H1 (cell line): ENCODE results near the gene PDZD2. TPM values are rescaled to one million over a fixed set of nuclear protein-coding genes. Genes with fewer than 3 reads are reported as not detected.

ENCODE experiments used
- ASH2L ChIP-seq: fragments of 200-600, 300-600 bp; sonication (generic); IDR thresholded peaks from one replicate; pipeline ENCODE4 v1.7.1; 2017; ENCODE audit warnings: low read length
- EZH2 ChIP-seq: fragments of 200-600 bp; sonication (generic); IDR thresholded peaks from 2 replicates; pipeline ENCODE4 v1.7.1; 2012; ENCODE audit warnings: low read depth, mild to moderate bottlenecking, moderate library complexity, low read length, inconsistent platforms; ENCODE audit not compliant: severe bottlenecking
- FOSL1 ChIP-seq: IDR thresholded peaks from 2 replicates; pipeline ENCODE4 v1.6.1; 2011; ENCODE audit warnings: mild to moderate bottlenecking, low read depth, low read length, moderate library complexity; ENCODE audit not compliant: insufficient read depth
- GABPA ChIP-seq: IDR thresholded peaks from 2 replicates; pipeline ENCODE4 v1.6.1; 2011; ENCODE audit warnings: mild to moderate bottlenecking, low read length, moderate library complexity, borderline replicate concordance; ENCODE audit not compliant: insufficient read depth
- HDAC2 ChIP-seq, 2 experiments: fragments of 300-600 bp in 1 of 2; sonication (generic) in 1 of 2; IDR thresholded peaks; 2 replicates each; pipeline ENCODE4 v1.6.1; 2011 to 2012; ENCODE audit warnings: low read depth in 2 of 2, low read length in 2 of 2, mild to moderate bottlenecking in 2 of 2, moderate library complexity in 2 of 2, borderline replicate concordance in 1 of 2, inconsistent platforms in 1 of 2
- POLR2AphosphoS5 ChIP-seq: IDR thresholded peaks from 2 replicates; pipeline ENCODE4 v1.6.1; 2011; ENCODE audit warnings: low read depth, low read length
- SAP30 ChIP-seq: fragments of 300-600 bp; sonication (generic); IDR thresholded peaks from 2 replicates; pipeline ENCODE4 v1.7.1; 2012; ENCODE audit warnings: low read length, moderate library complexity, mild to moderate bottlenecking, inconsistent platforms; ENCODE audit not compliant: insufficient read depth, insufficient replicate concordance
- TAF7 ChIP-seq: optimal IDR thresholded peaks from 2 replicates; pipeline ENCODE3; 2011; ENCODE audit warnings: low read depth, mild to moderate bottlenecking, inconsistent platforms, low read length, moderate library complexity, borderline replicate concordance
- USF2 ChIP-seq: IDR thresholded peaks from 2 replicates; pipeline ENCODE4 v1.6.1; 2011; ENCODE audit warnings: low read length, improper control_type of control experiment
- polyA plus RNA-seq, 7 experiments: library from polyadenylated mRNA; depleted of rRNA in 3 of 7; stranded (reverse) in 5 of 7; unstranded in 2 of 7; fragments of >200 nt in 5 of 7; fragments of 200-250 nt in 2 of 7; gene quantifications; 1 replicate in 5 of 7; 2 replicates in 1 of 7; 4 replicates in 1 of 7; pipeline versions ENCODE4 v1.2.1 to v1.2.3, GENCODE V29; 2011 to 2013; ENCODE audit warnings: missing spikeins in 2 of 7, mixed read lengths in 2 of 7
- total RNA-seq: library from RNA; stranded (reverse); fragmentation: NEBNext Ultra II Directional; extraction: Animal tissue kit (Norgen Biotek cat#: 25700); gene quantifications from 2 replicates; pipeline ENCODE4 v1.2.1, GENCODE V29; 2021

Gene PDZD2
- total and polyA plus RNA-seq, 2 of the 8 experiments (the other 6 are each of a cell fraction or from before 2014, with no cell fraction given) = 1.2 to 6.8 TPM

- TF ChIP-seq USF2 = no peak
- TF ChIP-seq FOSL1 = no peak
- no peak for TF ChIP-seq TAF7
- TF ChIP-seq EZH2 = no peak
- TF ChIP-seq POLR2AphosphoS5 = no peak
- TF ChIP-seq SAP30 = no peak
- no peak for TF ChIP-seq GABPA
- TF ChIP-seq HDAC2 (IDR thresholded peaks at IDR 0.05; ENCODE audit: borderline replicate concordance in 1 of 2, low read depth in 2 of 2, low read length in 2 of 2) = no peak
- no peak for TF ChIP-seq ASH2L
These were observed 247.3 kb downstream of the PDZD2 start (continued) for GRCh38 chr5:31886206-31886605.
